ENCODE measurements around the gene KLHDC7B. TPM values are rescaled to one million over a fixed set of nuclear protein-coding genes. Genes with fewer than 3 reads are reported as not detected.

Gene KLHDC7B
- total RNA-seq, 1 experiment from 2014 or later = 1.6 TPM

GRCh38 chr22:50578776-50579310 is 33.1 kb downstream of the KLHDC7B start:
- H3K4me3 Mint-ChIP-seq (ENCODE audit: low read depth, unreplicated experiment) = no peak overlapping the region
- no peaks in the 10 kb centered on the region for H3K4me1 Mint-ChIP-seq (ENCODE audit: low read depth, unreplicated experiment)
- intact Hi-C loops (cut with micrococcal nuclease; ENCODE audit: unreplicated experiment) = no loop called here
- H3K27ac Mint-ChIP-seq (ENCODE audit: unreplicated experiment) = no peak overlapping the region
- CTCF ChIA-PET = no interaction called here
- H3K9me3 Mint-ChIP-seq (ENCODE audit: low read depth, unreplicated experiment) = no peaks in the 10 kb centered on the region
- DNase-seq = no peak
- peaks cover 78% of the 10 kb centered on the region for H3K36me3 Mint-ChIP-seq (ENCODE audit: insufficient read depth, unreplicated experiment)
- no TSS peak for BruUV-seq (replicated peaks)
- no peaks in the 10 kb centered on the region for H3K27me3 Mint-ChIP-seq (ENCODE audit: unreplicated experiment)
- TF ChIP-seq CTCF (IDR thresholded peaks at IDR 0.05; ENCODE audit: unreplicated experiment) = no peak

- H3K27ac Mint-ChIP-seq (ENCODE audit: unreplicated experiment) = no peak overlapping the region
- no peaks in the 10 kb centered on the region for H3K9me3 Mint-ChIP-seq (ENCODE audit: low read depth, unreplicated experiment)
- no TSS peak for BruUV-seq (replicated peaks)
- DNase-seq = no peak
- intact Hi-C loops (cut with micrococcal nuclease; ENCODE audit: unreplicated experiment) = loop anchor here (5.0 kb wide), 1 partner anchor 43 kb away; no protein-coding TSS in a partner anchor
- H3K4me3 Mint-ChIP-seq (ENCODE audit: low read depth, unreplicated experiment) = no peak overlapping the region
- CTCF ChIA-PET = no interaction called here
- H3K4me1 Mint-ChIP-seq (ENCODE audit: low read depth, unreplicated experiment) = no peaks in the 10 kb centered on the region
- no peaks in the 10 kb centered on the region for H3K27me3 Mint-ChIP-seq (ENCODE audit: unreplicated experiment)
- no peak for TF ChIP-seq CTCF (IDR thresholded peaks at IDR 0.05; ENCODE audit: unreplicated experiment)
- peaks cover 72% of the 10 kb centered on the region for H3K36me3 Mint-ChIP-seq (ENCODE audit: insufficient read depth, unreplicated experiment)
Observed at GRCh38 chr22:50579752-50580151, 34.1 kb downstream of the KLHDC7B start.

DNA sequence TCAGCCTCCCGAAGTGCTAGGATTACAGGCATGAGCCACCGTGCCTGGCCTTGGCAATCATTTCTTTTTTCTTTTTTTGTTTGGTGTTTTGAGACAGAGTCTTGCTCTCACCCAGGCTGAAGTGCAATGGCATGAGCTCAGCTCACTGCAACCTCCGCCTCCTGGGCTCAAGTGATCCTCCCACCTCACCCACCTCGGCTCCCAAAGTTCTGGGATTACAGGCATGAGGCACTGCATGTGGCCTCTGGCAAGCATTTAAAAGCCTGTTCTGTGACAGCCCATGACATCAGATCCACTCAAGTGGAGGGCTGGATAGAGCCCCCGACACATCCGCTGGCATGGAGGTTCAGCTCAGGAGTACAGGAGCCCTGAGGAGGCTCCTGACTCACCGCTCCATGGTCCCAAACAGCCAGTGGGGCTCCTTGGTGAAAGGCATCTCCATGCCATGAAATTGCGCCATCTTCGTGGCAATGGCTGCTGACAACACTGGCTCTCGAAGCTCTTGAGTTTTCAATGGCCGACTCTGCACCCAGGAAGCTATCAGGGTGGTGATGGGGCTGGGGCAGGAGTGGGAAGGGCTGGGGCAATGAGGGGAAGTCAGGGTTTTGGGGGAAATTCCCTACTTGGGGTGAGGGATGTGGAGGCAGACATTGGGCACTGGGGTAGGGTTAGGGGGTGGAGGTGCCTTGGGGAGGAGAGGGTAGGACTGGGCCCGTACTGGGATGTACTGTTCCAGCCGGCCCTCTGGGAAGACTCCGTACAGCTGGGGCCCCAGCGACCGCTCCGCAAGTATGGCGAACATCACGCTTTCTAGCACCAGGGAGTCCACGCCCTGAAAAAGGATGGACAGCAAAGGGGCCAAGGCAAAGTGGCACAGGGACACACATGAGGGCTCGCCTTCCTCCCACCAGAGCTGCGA is 35.6 kb downstream of the KLHDC7B start:
- Mint-ChIP-seq H3K4me1 (ENCODE audit: low read depth, unreplicated experiment) (no peaks in the 10 kb centered on the region), H3K4me3 (ENCODE audit: low read depth, unreplicated experiment) (peak overlapping the region; percentile 97), H3K9me3 (ENCODE audit: low read depth, unreplicated experiment) (no peaks in the 10 kb centered on the region), H3K27ac (ENCODE audit: unreplicated experiment) (peak overlapping the region; percentile 90), H3K36me3 (ENCODE audit: insufficient read depth, unreplicated experiment) (peaks cover 68% of the 10 kb centered on the region), H3K27me3 (ENCODE audit: unreplicated experiment) (no peaks in the 10 kb centered on the region)
- TF ChIP-seq CTCF (IDR thresholded peaks at IDR 0.05; ENCODE audit: unreplicated experiment) = no peak
- intact Hi-C loops (cut with micrococcal nuclease; ENCODE audit: unreplicated experiment) = loop anchor here (5.0 kb wide), 1 partner anchor 41 kb away; no protein-coding TSS in a partner anchor
- DNase-seq = no peak
- BruUV-seq (replicated peaks) = TSS peak; percentile 70
- CTCF ChIA-PET = no interaction called here

DNA sequence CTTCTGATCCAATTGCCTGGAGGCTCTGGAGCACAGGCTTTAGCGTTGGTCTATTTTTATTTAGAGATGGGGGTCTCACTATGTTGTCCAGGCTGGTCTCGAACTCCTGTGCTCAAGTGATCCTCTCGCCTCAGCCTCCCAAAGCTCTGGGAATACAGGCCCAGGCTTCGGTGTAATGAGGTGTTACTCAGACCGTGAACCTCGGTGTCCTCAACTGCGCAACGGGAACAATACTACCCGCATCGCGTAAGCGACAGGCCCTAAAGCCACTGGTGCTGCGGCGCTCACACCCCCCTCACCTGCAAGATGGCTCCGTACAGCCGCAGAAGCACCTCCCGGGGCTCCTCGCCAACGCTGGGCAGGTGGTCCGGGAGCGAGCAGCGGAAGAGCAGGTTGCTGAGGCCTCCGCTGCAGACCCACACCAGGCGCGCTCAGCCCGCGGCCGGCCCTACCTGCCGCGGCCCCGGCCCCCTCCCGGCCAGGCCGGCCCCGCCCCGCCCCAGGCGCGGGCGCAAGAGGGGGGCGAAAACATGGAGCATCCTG is 36.3 kb downstream of the KLHDC7B start:
- peak overlapping the region; percentile 97 for H3K4me3 Mint-ChIP-seq (ENCODE audit: low read depth, unreplicated experiment)
- peaks cover 67% of the 10 kb centered on the region for H3K36me3 Mint-ChIP-seq (ENCODE audit: insufficient read depth, unreplicated experiment)
- H3K27ac Mint-ChIP-seq (ENCODE audit: unreplicated experiment) = peak overlapping the region; percentile 90
- DNase-seq = no peak
- no peaks in the 10 kb centered on the region for H3K4me1 Mint-ChIP-seq (ENCODE audit: low read depth, unreplicated experiment)
- CTCF ChIA-PET = interaction anchor here (0.6 kb wide), 1 partner anchor 47 kb away, joined by 3 read pairs; no protein-coding TSS in a partner anchor
- TF ChIP-seq CTCF (IDR thresholded peaks at IDR 0.05; ENCODE audit: unreplicated experiment) = no peak
- intact Hi-C loops (cut with micrococcal nuclease; ENCODE audit: unreplicated experiment) = loop anchor here (5.0 kb wide), 1 partner anchor 40 kb away; no protein-coding TSS in a partner anchor
- BruUV-seq (replicated peaks) = no TSS peak
- H3K9me3 Mint-ChIP-seq (ENCODE audit: low read depth, unreplicated experiment) = no peaks in the 10 kb centered on the region
- no peaks in the 10 kb centered on the region for H3K27me3 Mint-ChIP-seq (ENCODE audit: unreplicated experiment)
